Sciatic nerve (tissue), 2 donors: ENCODE results near the gene SLC47A2. TPM values are rescaled to one million over a fixed set of nuclear protein-coding genes. Genes with fewer than 3 reads are reported as not detected.
"Not testable (repeated sequence)": the region's sequence is repeated elsewhere in the genome, so short reads cannot be mapped to it uniquely, and the experiment has no call there.

Experiments
- ATAC-seq: fragments of 200-7000 bp; cut with Tn5 transposase; one replicate; pipeline ENCODE4 v1.9.1; 2020; ENCODE audit warnings: mild to moderate bottlenecking, moderate library complexity
- DNase-seq: peaks from one replicate; pipeline ENCODE4 v3.0.0-alpha.2; 2020; ENCODE audit warnings: low spot score
- intact Hi-C: fragments of 100-400 bp; cut with DNase I; formaldehyde crosslinking; loops from one replicate; pipeline ENCODE4 v1.14.2; 2022
- total RNA-seq: library from RNA; stranded (reverse); fragmentation: NEBNext Ultra II Directional; extraction: Animal tissue kit (Norgen Biotek cat#: 25700); gene quantifications from one replicate; pipeline ENCODE4 v1.2.1, GENCODE V29; 2021
- donor health status: DM: no; HTN: no; CAD: no.
- donor health status: DM: no; HTN: no; CAD: no.

Gene SLC47A2
- total RNA-seq, 1 donor from 2014 or later, result not detected

DNA sequence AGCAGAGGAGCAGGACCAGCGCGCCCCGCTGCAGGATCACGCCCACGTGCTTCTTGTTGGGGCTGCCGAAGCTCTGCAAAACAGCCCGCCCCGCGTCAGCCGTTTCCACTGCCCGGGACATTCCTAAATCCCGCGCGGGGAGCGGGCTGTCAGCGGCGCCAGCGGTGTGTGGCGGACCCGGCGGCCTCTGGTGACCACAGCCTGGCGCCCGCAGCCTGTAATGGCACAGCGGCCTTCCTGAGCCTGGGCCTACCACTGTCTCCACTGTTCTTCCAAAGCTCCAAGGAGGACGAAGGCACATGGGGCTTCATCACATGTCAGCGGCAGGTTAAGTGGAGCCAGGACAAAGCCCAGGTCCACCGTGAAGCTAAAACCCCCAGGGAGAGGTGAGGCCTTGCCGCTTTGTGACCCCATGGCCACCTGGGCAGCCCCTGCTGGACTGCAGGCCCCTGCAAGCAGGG is 2.5 kb downstream of the SLC47A2 start:
- DNase-seq (no peak), ATAC-seq (no peak)
- intact Hi-C loops, result no loop called here

DNA sequence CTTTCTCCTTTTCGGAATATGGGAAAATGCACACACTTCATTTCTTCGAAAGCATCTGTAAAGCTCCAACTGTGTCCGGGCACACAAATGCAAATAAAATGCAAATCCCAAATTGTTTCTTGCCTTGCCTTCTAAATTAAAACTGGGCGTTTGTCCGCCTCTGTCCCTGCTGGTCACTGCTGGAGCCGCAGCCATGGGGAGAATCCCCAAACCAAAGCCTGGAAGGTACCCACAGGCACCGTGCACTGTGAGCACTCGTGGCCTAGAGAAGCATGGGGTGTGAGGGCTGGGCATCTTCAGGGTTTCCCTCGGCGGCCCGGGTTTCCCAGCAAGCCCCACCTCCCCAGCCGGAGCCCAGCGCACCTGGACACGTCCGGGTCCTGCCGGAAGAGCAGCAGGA is 2.9 kb downstream of the SLC47A2 start:
- intact Hi-C loops, result no loop called here
- DNase-seq (no peak), ATAC-seq (no peak)

DNA sequence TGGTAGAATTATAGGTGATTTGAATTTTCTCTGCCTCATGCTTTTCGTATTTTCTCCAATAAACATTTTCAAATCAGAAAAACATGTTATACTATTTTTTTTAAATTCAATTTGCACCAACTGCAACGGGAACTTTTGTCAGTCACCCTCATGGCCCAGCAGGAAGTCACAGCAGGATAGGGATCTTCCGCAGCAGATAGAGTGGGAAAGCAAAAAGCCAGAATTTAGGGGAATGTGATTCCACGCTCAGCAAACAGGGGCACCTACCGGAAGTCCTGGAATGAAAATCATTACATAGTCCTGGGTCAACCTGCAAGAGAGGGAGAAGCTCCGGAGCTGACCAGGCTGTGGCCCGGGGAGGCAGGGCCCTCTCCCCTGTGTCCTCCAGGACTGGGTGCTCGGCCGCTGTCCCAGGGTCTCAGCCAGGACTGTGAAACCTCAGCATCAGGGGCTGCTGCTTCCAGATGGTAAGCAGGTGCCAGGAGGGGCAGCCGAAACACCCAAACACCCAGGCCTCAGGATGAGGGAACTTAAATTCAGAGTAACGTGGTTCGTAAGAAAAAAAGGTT is 3.9 kb downstream of the SLC47A2 start:
- DNase-seq (no peak), ATAC-seq (no peak)
- intact Hi-C loops, result no loop called here

DNA sequence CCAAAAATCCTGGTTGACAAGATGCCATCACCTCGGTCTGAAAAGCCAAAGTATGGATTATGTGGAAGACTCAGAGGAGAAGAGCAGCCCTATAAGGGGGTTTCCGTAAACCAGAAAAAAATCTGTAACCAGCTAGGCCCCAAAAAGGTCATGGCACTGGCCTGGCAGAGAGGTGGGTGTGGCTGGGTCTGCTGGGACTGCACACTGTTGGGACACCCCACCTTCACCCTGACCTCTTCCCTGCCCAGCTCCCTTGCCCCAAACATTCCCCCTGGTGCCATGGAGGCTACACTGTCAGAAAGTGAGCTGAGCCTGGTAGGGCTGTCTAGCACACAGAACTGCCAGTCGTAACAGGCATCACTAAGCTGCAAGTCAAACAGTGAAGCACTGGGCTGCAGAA is 6.5 kb downstream of the SLC47A2 start:
- DNase-seq (no peak), ATAC-seq (no peak)
- intact Hi-C loops, result no loop called here

DNA sequence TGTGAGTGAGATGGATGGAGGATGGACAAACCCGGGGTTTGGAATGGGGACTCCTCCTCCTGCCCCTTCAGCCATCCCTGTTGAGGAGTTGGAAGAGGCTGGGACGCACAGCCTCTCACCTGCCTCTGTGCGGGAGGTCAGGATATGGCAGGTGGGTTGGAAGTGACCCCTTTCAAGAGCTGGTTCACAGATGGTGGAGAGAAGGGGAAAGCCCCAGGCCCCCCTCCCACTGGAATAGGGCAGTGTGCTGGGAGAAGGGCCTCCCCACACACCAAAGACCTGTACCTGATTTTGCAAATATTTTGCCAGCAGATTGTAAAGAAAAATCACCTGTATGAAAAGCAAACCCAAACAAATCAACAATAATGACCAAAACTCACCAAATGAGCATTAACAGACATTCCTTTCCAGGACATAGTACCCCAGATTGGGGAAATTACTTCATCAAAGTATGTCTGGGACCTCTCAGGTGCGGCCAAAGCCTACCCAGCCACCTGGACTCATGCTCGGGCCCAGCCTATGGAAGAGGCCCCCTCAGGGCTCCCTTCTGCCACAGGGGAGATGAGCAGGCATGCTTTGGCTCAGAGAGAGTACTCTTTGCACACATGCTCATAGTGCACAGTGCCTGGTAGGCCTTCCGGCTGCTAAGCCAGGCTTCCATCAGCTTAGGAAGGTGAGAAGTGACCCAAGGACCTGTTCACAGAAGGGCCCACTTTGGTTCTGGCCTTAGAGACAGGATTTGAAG is 7.8 kb downstream of the SLC47A2 start:
- intact Hi-C loops, result no loop called here
- ATAC-seq (no peak), DNase-seq (no peak)

DNA sequence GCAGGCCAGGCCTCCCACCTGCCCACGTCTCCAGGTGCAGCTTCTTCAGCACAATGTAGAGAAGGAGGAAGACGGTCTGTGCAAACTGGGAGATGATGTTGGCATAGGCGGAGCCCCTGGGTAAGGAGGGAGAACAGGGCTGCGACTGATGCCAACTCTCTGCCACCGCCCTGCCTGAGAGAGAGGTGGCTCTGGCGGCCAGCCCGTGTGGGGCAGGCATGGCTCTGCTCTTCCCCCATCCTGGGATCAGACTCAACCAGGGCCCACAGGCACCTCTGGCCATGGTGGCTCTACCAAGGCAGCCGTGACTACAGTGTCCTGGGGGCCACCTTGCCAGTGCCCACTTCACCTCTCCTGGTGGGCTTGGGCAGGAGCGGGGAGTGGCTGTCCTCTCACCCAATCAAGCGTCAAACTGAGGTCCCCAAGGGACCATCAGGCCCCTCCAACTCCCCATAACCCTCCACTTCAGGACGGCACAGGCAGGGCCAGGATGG is 8.6 kb downstream of the SLC47A2 start:
- intact Hi-C loops, result no loop called here
- no peak for DNase-seq
- ATAC-seq, result no peak

DNA sequence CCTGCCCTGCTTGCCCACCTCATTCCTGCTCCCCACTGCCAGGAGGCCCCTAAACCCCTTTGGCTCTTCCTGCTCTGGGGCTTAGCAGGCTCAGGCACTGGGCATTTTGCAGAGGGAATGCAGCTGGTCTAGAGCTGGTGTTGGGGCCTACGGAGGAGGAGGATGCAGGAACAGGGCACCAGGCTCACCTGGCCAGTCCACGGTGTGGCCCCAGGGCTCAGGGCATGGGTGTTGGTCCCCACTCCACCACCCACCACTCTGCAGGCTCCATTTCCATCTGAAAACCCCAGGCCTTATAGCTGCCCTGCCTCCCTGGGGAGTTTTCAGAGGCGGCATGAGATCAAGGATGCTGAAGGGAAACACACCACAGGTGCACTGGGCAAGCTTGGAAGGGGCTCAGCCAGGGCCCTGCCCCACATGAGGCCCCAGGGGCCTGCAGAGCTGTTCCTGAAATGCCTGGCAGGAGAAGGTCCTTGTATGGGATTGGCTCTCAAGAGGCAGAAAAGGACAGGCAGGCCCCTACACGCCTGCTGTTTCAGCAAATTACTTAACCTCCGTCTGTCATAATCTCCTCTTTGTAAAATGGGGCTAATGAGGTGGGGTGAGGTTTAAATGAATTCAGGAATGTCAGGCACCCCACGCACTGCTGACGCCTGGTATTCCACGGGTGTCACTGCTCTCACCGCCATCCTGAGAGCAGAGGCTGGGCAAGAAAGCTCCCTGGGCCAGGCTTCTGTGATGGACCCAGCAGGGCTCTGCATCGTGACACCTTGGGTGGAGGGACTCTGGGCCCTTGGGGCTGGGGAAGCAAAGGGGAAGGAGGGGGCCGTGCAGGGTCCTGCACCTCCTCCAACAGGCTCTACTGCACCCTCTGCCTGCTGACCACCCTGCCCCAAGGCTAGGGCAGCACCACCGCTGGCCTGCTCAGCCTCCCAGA is 9.3 kb downstream of the SLC47A2 start:
- intact Hi-C loops, result no loop called here
- DNase-seq, result no peak

DNA sequence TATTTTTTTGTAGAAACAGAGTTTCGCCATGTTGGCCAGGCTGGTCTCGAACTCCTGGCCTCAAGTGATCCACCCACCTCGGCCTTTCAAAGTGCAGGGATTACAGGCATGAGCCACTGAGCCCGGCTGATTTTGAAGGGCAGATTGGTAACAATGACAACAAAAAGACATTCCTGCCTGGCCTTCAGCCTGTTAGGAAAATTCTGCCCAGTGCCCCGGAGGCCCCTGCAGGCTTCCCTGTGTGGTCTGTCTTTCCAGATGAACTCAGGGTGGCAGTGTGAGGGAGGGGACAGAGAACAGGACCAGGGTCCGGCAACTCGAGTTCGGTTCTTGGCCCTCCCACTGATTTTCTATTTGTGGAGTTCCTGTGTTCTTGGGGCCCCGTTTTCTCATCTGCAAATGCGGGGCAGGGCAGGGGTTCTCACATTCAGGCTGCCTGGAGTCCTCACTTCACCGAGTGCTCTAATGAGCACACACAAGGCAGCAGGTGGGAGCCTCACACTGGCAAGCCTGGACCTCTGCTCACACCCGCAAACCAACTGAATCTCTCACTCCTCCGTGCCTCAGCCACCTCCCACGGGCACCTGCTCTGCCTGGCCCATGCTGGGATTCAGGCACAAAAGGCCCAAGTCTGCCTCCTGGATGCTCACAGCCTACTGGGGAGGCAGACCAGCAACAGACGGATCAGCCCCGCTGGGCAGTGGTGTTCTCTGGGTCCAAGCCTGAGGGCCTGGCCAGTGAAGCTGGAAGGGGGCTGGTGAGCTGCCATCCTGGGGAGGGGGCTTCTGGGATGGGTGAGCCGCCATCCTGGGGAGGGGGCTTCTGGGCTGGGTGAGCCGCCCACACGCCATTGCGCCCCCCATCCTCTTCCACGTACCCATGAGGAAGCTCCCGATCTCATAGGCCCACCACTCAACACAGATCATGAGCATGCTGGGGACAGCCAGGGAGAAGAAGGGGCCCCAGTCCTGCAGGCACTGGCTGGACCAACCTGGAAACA is 10.3 kb downstream of the SLC47A2 start:
- intact Hi-C loops, result no loop called here
- DNase-seq, result no peak

More for the DNA sequence above, 9.3 kb downstream of the SLC47A2 start:
- no peak for ATAC-seq

DNA sequence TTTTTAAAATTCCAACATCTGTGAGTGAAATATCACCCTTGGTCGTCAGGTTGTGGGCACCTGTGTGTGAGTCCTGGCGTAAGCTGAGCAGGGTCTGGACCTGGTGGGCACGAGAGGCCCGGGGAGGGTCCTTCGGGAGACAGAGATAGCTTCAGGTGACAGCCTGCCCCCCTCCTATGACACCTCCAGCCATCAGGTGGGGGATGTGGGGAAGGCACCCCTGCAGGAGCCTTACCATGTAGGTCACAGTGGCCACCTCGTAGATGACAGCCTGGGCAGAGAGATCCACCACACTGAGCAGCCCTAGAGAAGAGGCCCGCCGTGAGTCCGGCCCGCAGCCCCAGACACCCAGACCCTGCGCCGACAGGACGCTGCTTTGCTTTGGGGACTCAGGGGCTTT is 11.2 kb downstream of the SLC47A2 start:
- intact Hi-C loops, result no loop called here
- ATAC-seq, result no peak

More for the DNA sequence above, 10.3 kb downstream of the SLC47A2 start:
- no peak for ATAC-seq

DNA sequence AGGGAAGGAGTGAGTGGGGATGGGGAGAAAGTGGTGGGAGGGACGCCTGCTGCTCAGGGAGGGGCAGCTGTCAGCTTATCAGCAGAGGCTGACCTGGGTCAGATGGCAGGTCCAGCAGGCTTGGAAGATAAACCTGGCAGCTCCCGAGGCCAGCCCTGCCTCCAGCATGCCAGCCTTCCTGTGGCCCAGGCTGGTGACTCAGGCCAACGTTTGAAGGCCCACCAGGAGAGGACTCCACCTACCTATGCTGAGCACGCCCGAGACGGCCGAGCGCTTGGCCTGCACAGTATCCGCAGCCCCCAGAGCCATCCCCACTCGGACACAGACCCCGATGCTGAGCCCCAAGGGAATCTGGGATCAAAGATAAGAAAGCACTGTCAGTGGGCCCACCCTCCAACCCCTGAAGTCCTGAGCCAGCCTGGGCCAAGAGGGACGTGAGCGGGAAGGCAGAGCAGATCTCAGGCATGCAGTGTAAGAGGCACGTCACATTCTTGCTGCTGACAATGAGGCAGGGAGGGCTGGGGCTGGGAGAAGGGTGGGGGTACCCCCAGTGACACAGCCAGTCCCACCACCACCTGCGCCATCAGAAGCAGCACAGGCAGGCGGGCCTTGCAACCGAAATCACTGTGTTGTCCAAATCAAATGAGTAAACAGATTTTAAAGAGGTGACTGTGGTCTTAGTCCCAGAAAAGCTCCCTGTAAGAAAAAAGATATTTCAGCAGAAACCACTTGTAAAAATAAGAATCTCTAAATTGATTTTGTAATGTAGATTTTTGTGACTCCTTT is 12.4 kb downstream of the SLC47A2 start:
- intact Hi-C loops, result no loop called here
- DNase-seq (no peak), ATAC-seq (peak; percentile 35)

More for the DNA sequence above, 11.2 kb downstream of the SLC47A2 start:
- no peak for DNase-seq

DNA sequence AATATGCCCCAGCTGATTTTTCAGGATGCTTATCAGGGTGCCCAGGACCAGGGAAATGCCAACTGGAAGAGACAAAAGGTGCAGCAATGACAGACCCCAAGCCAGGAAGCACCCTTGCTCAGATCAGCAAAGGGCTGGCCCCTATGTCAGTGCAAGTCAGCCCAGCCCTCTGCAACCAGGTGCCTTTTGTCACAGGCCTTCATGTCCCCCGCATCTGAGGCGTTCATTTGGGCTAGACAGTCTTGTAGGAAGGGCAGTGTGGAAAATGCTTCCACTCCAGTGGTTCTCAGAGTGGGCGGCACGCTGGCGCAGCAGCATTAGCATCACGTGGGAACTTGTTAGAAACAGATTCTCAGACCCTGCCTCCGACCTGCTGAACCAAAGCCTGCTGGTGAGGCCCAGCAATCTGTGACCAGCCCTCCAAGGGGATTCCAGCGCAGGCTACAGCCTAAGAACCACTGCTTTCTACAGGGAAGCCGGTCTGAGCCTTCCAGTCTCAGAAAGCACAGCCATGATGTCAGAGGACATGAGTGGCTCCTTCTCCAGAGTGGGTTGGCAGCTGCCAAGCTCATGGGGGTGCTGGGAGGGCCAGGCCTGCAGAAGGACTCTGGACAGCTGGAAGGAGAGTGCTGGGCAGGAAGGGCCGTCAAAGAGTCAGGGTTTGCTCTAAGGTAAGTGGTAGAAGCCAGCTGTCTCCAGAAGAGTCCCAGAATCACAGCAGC is 13.1 kb downstream of the SLC47A2 start:
- ATAC-seq (peak; percentile 24), DNase-seq (no peak)
- intact Hi-C loops, result no loop called here

DNA sequence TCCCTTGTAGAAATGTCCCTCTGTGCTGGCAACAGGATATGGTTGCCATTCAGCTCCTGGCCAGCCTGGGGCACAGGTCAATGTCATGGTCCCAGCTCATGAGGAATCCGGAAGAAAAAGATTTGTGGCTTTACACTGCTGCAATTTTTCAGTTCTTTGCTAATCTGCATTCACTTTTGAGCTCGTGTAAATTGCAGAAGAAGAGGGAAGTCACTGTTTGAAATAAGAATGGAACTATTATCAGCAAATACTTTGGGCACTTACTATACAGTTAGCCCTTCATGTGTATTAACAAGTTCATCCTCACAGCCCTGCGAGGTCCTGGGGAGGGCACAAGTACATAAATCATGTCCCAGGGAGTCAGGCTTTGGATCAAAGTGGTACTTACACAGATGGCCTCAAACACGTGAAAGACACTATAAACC is 14.2 kb downstream of the SLC47A2 start:
- ATAC-seq (no peak), DNase-seq (no peak)
- intact Hi-C loops, result no loop called here

DNA sequence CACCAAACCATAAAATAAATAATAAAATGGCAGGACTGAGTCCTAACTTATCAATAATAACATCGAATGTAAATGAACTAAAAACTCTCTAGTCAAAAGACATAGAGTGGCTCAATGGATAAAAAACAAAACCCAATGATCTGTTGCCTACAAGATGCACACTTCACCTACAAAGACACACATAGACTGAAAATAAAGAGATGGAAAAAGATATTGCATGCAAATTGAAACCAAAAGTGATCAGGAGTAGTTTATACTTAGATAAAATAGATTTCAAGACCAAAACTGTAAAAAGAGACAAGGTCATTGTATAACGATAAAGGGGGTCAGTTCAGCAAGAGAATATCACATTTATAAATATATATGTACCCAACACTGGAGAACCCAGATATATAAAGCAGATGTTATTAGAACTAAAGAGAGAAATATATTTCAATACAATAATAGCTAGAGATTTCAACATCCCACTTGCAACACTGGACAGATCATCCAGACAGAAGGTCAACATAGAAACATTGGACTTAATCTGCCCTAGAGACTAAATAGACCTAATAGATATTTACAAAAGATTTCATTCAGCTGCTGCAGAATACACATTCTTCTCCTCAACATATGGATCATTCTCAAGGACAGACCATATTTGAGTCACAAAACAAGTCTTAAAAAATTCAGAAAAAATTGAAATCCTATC is 29.8 kb downstream of the SLC47A2 start:
- no peak for ATAC-seq
- intact Hi-C loops, result no loop called here

DNA sequence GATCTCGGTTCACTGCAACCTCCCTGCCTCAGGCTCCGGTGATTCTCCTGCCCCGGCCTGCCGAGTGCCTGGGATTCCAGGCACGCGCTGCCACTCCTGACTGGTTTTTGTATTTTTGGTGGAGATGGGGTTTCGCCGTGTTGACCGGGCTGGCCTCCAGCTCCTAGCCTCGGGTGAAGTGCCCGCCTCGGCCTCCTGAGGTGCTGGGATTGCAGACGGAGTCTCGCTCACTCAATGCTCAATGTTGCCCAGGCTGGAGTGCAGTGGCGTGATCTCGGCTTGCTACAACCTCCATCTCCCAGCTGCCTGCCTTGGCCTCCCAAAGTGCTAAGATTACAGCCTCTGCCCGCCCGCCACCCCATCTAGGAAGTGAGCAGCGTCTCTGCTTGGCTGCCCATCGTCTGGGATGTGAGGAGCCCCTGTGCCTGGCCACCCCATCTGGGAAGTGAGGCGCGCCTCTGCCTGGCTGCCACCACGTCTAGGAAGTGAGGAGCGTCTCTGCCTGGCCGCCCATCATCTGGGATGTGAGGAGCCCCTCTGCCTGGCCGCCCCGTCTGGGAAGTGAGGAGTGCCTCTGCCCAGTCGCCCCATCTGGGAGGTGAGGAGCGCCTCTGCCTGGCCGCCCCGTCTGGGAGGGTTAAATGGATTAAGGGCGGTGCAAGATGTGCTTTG is 31.3 kb downstream of the SLC47A2 start:
- intact Hi-C loops, DNase-seq, ATAC-seq: not testable (repeated sequence)

More for the DNA sequence above, 29.8 kb downstream of the SLC47A2 start:
- DNase-seq, result no peak

DNA sequence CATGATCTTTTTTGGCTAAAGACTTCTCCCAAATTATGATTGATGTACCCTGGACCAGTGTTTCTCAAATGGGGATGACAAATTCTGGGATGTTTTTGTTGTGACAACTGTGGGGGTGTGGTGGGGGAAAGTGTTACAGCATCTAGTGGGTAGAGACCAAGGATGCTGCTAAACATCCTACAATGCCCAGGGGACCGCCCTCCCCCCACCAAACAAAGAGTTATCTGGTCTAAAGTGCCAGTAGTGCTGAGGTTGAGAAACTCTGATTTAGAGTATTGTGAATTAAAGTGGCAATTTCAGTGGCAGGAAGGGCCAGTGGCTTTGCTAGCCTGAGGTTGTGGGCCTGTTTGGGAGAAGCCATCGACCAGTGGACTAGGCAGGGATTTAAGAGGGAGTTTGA is 33.3 kb downstream of the SLC47A2 start:
- DNase-seq (no peak), ATAC-seq (no peak)
- intact Hi-C loops, result no loop called here
